AG09309 (cell line): ENCODE results near the gene GLIS2.
A peak's percentile ranks its signal among the peaks of the same experiment; 100 is the strongest.

Experiments
- DNase-seq: peaks from one replicate; pipeline ENCODE4 v3.0.0-alpha.2; 2010; ENCODE audit warnings: low read depth
- H3K4me3 ChIP-seq: 2 replicates; pipeline ENCODE4 v1.5.1; 2011; ENCODE audit warnings: mild to moderate bottlenecking, low read depth, low read length, moderate library complexity; ENCODE audit not compliant: control insufficient read depth
- TF ChIP-seq, protein P1 (sequence below): IDR thresholded peaks from 2 replicates; pipeline ENCODE4 v1.5.1; 2011; ENCODE audit warnings: mild to moderate bottlenecking, low read depth, low read length, inconsistent platforms; ENCODE audit not compliant: insufficient read depth, control insufficient read depth; ENCODE audit errors: missing control alignments

The GLIS2 gene

DNA sequence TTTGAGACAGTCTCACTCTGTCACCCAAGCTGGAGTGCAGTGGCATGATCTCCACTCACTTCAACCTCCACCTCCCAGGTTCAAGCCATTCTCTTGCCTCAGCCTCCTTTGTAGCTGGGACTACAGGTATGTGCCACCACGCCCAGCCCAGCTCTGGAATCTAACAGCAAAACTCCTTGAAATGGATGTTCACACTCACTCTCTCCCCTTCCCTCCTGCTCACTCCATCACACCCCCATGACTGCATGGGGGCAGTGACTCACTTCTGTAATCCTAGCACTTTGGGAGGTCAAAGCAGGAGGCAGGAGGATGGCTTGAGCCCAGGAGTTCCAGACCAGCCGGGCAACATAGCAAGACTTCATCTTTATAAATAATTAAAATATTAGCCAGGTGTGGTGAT lies 31.9 kb upstream of the GLIS2 start:
- TF ChIP-seq, protein P1, sequence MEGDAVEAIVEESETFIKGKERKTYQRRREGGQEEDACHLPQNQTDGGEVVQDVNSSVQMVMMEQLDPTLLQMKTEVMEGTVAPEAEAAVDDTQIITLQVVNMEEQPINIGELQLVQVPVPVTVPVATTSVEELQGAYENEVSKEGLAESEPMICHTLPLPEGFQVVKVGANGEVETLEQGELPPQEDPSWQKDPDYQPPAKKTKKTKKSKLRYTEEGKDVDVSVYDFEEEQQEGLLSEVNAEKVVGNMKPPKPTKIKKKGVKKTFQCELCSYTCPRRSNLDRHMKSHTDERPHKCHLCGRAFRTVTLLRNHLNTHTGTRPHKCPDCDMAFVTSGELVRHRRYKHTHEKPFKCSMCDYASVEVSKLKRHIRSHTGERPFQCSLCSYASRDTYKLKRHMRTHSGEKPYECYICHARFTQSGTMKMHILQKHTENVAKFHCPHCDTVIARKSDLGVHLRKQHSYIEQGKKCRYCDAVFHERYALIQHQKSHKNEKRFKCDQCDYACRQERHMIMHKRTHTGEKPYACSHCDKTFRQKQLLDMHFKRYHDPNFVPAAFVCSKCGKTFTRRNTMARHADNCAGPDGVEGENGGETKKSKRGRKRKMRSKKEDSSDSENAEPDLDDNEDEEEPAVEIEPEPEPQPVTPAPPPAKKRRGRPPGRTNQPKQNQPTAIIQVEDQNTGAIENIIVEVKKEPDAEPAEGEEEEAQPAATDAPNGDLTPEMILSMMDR = no peak
- DNase-seq = no peak
- no peak overlapping the region for H3K4me3 ChIP-seq

DNA sequence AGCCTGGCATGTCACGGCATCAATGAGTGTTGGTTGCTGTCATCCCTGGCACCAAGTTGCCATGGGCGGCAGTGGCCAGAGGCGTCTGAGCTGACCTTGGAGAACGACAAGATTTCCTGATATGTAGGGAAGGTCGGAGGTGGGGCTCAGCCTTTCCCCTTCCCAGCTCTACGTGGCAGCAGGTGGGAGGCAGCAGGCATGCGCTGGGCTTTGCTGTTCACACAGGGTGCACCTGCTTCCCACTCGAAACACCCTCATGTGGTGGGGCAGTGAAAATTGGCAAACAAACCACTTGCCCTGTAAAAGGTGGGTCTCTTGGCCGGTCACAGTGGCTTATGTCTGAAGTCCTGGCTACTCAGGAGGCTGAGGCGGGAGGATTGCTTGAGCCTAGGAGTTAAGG lies 30.7 kb upstream of the GLIS2 start:
- no peak overlapping the region for H3K4me3 ChIP-seq
- TF ChIP-seq, protein P1 = no peak
- DNase-seq = no peak

- no peak overlapping the region for H3K4me3 ChIP-seq
- DNase-seq = no peak
Measured at GRCh38 chr16:4288148-4288921, 27.5 kb upstream of the GLIS2 start.

GRCh38 chr16:4290236-4290830 lies 25.5 kb upstream of the GLIS2 start:
- no peak for DNase-seq
- TF ChIP-seq, protein P1 = peak; percentile 48

More at GRCh38 chr16:4288148-4288921, 27.5 kb upstream of the GLIS2 start:
- TF ChIP-seq, protein P1 = peak; percentile 96

DNA sequence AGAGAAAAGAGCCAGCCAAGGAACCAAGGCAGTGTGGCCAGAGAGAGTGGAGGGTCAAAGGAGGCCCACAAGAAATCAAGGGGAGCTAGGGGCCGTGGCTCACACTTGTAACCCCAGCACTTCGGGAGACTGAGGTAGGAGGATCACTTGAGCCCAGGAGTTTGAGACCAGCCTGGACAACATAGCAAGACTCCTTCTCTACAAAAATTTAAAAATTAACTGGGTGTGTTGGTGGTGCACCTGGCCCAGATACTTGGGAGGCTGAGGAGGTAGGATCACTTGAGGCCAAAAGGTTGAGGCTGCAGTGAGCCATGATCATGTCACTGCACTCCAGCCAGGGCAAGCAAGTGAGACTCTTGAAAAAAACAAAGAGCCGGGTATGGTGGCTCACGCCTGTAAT lies 24.2 kb upstream of the GLIS2 start:
- no peak overlapping the region for H3K4me3 ChIP-seq
- TF ChIP-seq, protein P1 = no peak
- DNase-seq = no peak

More at GRCh38 chr16:4290236-4290830, 25.5 kb upstream of the GLIS2 start:
- H3K4me3 ChIP-seq = no peak overlapping the region

DNA sequence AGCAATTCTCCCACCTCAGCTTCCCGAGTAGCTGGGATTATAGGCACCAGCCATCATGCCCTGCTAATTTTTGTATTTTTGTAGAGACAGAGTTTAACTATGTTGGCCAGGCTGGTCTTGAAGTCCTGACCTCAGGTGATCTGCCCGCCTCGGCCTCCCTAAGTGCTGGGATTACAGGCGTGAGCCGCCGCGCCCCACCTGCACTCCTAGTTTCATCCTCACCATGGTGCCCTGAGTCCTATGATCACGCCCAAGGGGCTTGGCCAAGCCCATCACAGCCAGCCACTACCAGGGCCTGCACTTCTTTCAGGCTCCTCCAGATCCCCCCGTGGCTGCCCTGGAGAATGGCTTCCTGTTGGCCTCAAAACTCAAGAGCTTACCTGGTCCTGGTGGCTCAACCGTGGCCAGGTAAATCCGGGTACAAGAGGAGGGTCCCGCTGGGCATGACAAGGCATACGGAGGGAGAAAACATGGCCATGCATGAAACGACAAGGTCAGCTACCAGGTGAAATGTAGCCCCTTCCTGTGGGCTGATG lies 22.6 kb upstream of the GLIS2 start:
- H3K4me3 ChIP-seq = no peak overlapping the region

More for the DNA sequence above, 22.6 kb upstream of the GLIS2 start:
- TF ChIP-seq, protein P1 = no peak
- DNase-seq = no peak
